K562 (cell line): Measurements from ENCODE around the gene MAP3K2. TPM values are rescaled to one million over a fixed set of nuclear protein-coding genes. Genes with fewer than 3 reads are reported as not detected.

Experiments
- ATAC-seq: fragments of 200-7000 bp; cut with Tn5 transposase; 3 replicates; pipeline ENCODE4 v1.9.1; 2020; ENCODE audit warnings: moderate library complexity
- BruUV-seq: library from RNA; stranded (reverse); fragments of 400-500 nt; replicated peaks from 2 replicates; lab custom pipeline; 2021; lab: Mats Ljungman, UMichigan
- CTCF ChIA-PET: fragments of 300-600 bp; formaldehyde crosslinking; extraction: SDS; loops from one replicate; lab custom pipeline; 2021; ENCODE audit warnings: low intra/inter-chr PET ratio; lab: Yijun Ruan, JAX
- POLR2A ChIA-PET: fragments of 300-600, 350-650 bp; sonication (Branson Sonifier 250); formaldehyde crosslinking; extraction: SDS; loops from one replicate; lab custom pipeline; 2021; ENCODE audit warnings: antibody characterized with exemption, inconsistent platforms; lab: Yijun Ruan, JAX
- DNase-seq, 4 experiments: peaks; one replicate each; pipeline versions ENCODE4 v3.0.0 to v3.0.0-alpha.2; 2011 to 2018; ENCODE audit warnings: low spot score in 3 of 4, mixed read lengths in 3 of 4; ENCODE audit errors: extremely low read depth in 1 of 4
- FAIRE-seq: peaks from 2 replicates; lab custom pipeline; 2011; peaks lifted over from hg19 to GRCh38; lab: Jason Lieb, UNC
- H2AFZ ChIP-seq: 2 replicates; pipeline ENCODE4 v1.6.0; 2011; ENCODE audit warnings: low read depth, low read length, control low read depth, inconsistent platforms
- H3K27ac ChIP-seq: fragments of 200-600 bp; 3 replicates; pipeline ENCODE4 v1.8.0; 2011; ENCODE audit warnings: low read depth, mild to moderate bottlenecking, control low read depth, inconsistent platforms, low read length, moderate library complexity, mixed read lengths; ENCODE audit errors: extremely low read depth
- H3K27me3 ChIP-seq, 2 experiments: fragments of 300-600 bp in 1 of 2; 2 replicates in 1 of 2; 3 replicates in 1 of 2; pipeline versions ENCODE4 v1.6.0 to v1.8.0; 2011; ENCODE audit warnings: inconsistent platforms in 2 of 2, low read length in 2 of 2, mild to moderate bottlenecking in 1 of 2, mixed read lengths in 1 of 2, moderate library complexity in 1 of 2; ENCODE audit not compliant: control insufficient read depth in 2 of 2, insufficient read depth in 2 of 2
- H3K36me3 ChIP-seq: fragments of 300-600 bp; 3 replicates; pipeline ENCODE4 v1.8.0; 2011; ENCODE audit warnings: mild to moderate bottlenecking, low read length, inconsistent platforms; ENCODE audit not compliant: control insufficient read depth, insufficient read depth
- H3K4me1 ChIP-seq, 2 experiments: fragments of 200-600 bp in 1 of 2; replicated peaks in 1 of 2; 2 replicates in 1 of 2; 3 replicates in 1 of 2; pipeline versions ENCODE4 v1.5.1 to v1.8.0; 2011; ENCODE audit warnings: inconsistent platforms in 2 of 2, low read length in 2 of 2, mild to moderate bottlenecking in 1 of 2, mixed read lengths in 1 of 2, moderate library complexity in 1 of 2; ENCODE audit not compliant: control insufficient read depth in 2 of 2, insufficient read depth in 2 of 2
- H3K4me2 ChIP-seq: 2 replicates; pipeline ENCODE4 v1.6.1; 2011; ENCODE audit warnings: low read length, control low read depth, inconsistent platforms, mixed read lengths; ENCODE audit not compliant: insufficient read depth
- H3K4me3 ChIP-seq: fragments of 200-600 bp; sonication (generic), shearing (Covaris generic); 2 replicates; pipeline ENCODE4 v1.5.1; 2016; ENCODE audit warnings: control low read depth, inconsistent platforms
- H3K79me2 ChIP-seq: fragments of 200-600 bp; 3 replicates; pipeline ENCODE4 v1.8.0; 2011; ENCODE audit warnings: low read length, inconsistent platforms; ENCODE audit not compliant: control insufficient read depth, insufficient read depth
- H3K9ac ChIP-seq, 2 experiments: 2 replicates each; pipeline versions ENCODE4 v1.6.0 to v1.6.1; 2011; ENCODE audit warnings: low read depth in 2 of 2, low read length in 2 of 2, control low read depth in 1 of 2, inconsistent platforms in 1 of 2, mild to moderate bottlenecking in 1 of 2, mixed read lengths in 1 of 2; ENCODE audit not compliant: insufficient read depth in 1 of 2
- H3K9me1 ChIP-seq: one replicate; pipeline ENCODE4 v1.6.0; 2011; ENCODE audit warnings: inconsistent platforms, mild to moderate bottlenecking, low read length, moderate library complexity; ENCODE audit not compliant: control insufficient read depth, insufficient read depth
- H3K9me3 ChIP-seq: replicated peaks from 2 replicates; pipeline ENCODE4 v1.5.1; 2011; ENCODE audit warnings: low read depth, low read length, inconsistent platforms; ENCODE audit not compliant: control insufficient read depth, insufficient read depth
- H4K20me1 ChIP-seq: replicated peaks from 2 replicates; pipeline ENCODE4 v1.6.1; 2011; ENCODE audit warnings: low read length, inconsistent platforms, mixed read lengths; ENCODE audit not compliant: control insufficient read depth, insufficient read depth
- CCNT2 ChIP-seq: IDR thresholded peaks from 2 replicates; pipeline ENCODE4 v1.6.1; 2011; ENCODE audit warnings: borderline replicate concordance, low read depth, mild to moderate bottlenecking, moderate library complexity, mixed read lengths, low read length; ENCODE audit not compliant: insufficient read length; ENCODE audit errors: extremely low read depth
- CLOCK ChIP-seq: fragments of 250-450 bp; sonication (Bioruptor Pico); IDR thresholded peaks from 2 replicates; pipeline ENCODE4 v1.4.0; 2020; ENCODE audit warnings: mild to moderate bottlenecking, moderate library complexity, borderline replicate concordance
- COPS2 ChIP-seq: fragments of 450-650 bp; conservative IDR thresholded peaks from 2 replicates; pipeline ENCODE4 v1.6.1; 2016; ENCODE audit warnings: mild to moderate bottlenecking, moderate library complexity
- ELK1 ChIP-seq: sonication (generic); formaldehyde crosslinking; IDR thresholded peaks from 2 replicates; pipeline ENCODE4 v1.8.1; 2022; ENCODE audit warnings: missing genetic modification reagents
- FOXP1 ChIP-seq: sonication (generic); formaldehyde crosslinking; IDR thresholded peaks from 2 replicates; pipeline ENCODE4 v1.8.0; 2022; ENCODE audit warnings: mild to moderate bottlenecking, missing genetic modification reagents
- LARP7 ChIP-seq: fragments of 450-650 bp; IDR thresholded peaks from 2 replicates; pipeline ENCODE4 v1.6.1; 2016
- NCOA4 ChIP-seq: fragments of 450-650 bp; IDR thresholded peaks from 2 replicates; pipeline ENCODE4 v1.6.1; 2018; ENCODE audit warnings: mild to moderate bottlenecking; ENCODE audit not compliant: partially characterized antibody
- NFXL1 ChIP-seq: fragments of 450-650 bp; formaldehyde crosslinking; IDR thresholded peaks from 2 replicates; pipeline ENCODE4 v1.4.0; 2021; ENCODE audit warnings: mild to moderate bottlenecking
- NR1H2 ChIP-seq: sonication (generic); formaldehyde crosslinking; IDR thresholded peaks from 2 replicates; pipeline ENCODE4 v1.4.0; 2020; ENCODE audit warnings: mild to moderate bottlenecking, missing genetic modification reagents
- PRMT5 ChIP-seq: sonication (generic); formaldehyde crosslinking; IDR thresholded peaks from 2 replicates; pipeline ENCODE4 v1.5.0; 2020; ENCODE audit warnings: missing genetic modification reagents
- RFX7 ChIP-seq: fragments of 250-450 bp; sonication (Bioruptor Pico); IDR thresholded peaks from 2 replicates; pipeline ENCODE4 v1.5.1; 2021; ENCODE audit warnings: mild to moderate bottlenecking
- SMC3 ChIP-seq: conservative IDR thresholded peaks from 2 replicates; pipeline ENCODE4 v1.6.1; 2011; ENCODE audit warnings: low read depth, low read length, improper control_type of control experiment; ENCODE audit not compliant: insufficient read depth
- STAT5A ChIP-seq: IDR thresholded peaks from 2 replicates; pipeline ENCODE4 v1.6.1; 2012; ENCODE audit warnings: low read length, inconsistent platforms, borderline replicate concordance
- XRCC3 ChIP-seq: fragments of 450-650 bp; IDR thresholded peaks from 2 replicates; pipeline ENCODE4 v1.6.1; 2017; ENCODE audit warnings: mild to moderate bottlenecking, moderate library complexity
- XRCC5 ChIP-seq: fragments of 200-400 bp; formaldehyde crosslinking; IDR thresholded peaks from 2 replicates; pipeline ENCODE4 v1.6.1; 2017; ENCODE audit warnings: low read depth, mild to moderate bottlenecking, low read length
- ZNF140 ChIP-seq: fragments of 250-450 bp; sonication (Bioruptor Pico); IDR thresholded peaks from 2 replicates; pipeline ENCODE4 v1.8.0; 2021; ENCODE audit warnings: moderate library complexity, mild to moderate bottlenecking, inconsistent platforms
- WGBS: fragments of 100-300 bp; shearing (Covaris generic); methylation state at CpG from one replicate; pipeline ENCODE4 v1.1.6; 2016; ENCODE audit warnings: low coverage, mixed read lengths; ENCODE audit not compliant: insufficient coverage; ENCODE audit errors: missing lambda C conversion rate; 5-methylcytosine and 5-hydroxymethylcytosine counted together
- in situ Hi-C: fragments of 300-500 bp; cut with MboI; formaldehyde crosslinking; loops from 4 replicates; pipeline ENCODE4 v1.15.0; 2018; ENCODE audit warnings: inconsistent platforms, mixed read lengths
- intact Hi-C: fragments of 100-400 bp; cut with micrococcal nuclease; formaldehyde crosslinking; loops from 2 replicates; pipeline ENCODE4 v1.14.2; 2022
- polyA plus RNA-seq, 8 experiments: library from polyadenylated mRNA; depleted of rRNA in 4 of 8; stranded (reverse) in 5 of 8; unstranded in 3 of 8; fragments of >200 nt; fragmentation: Nextera tagmentation in 2 of 8; fragmentation: Illumina TruSeq in 1 of 8; extraction: Ambion mirVana in 2 of 8; extraction: Trizol in 1 of 8; gene quantifications; 2 replicates each; pipeline versions ENCODE4 v1.2.1 to v1.2.3, GENCODE V29; 2011 to 2014; ENCODE audit warnings: inconsistent platforms in 1 of 8, missing spikeins in 1 of 8
- total RNA-seq, 7 experiments: library from RNA; depleted of rRNA in 6 of 7; stranded (reverse); fragments of >200 nt in 6 of 7; fragmentation: Illumina TruSeq in 2 of 7; extraction: Trizol in 2 of 7; gene quantifications; 2 replicates each; pipeline versions ENCODE4 v1.2.1 to v1.2.3, GENCODE V29; 2011 to 2021; ENCODE audit warnings: low replicate concordance in 1 of 7
- TF ChIP-seq, protein P1 (sequence below): sonication (generic); IDR thresholded peaks from 2 replicates; pipeline ENCODE4 v1.6.1; 2016

The MAP3K2 gene
- total and polyA plus RNA-seq, 9 of the 15 experiments (the other 6 are each of a cell fraction or from before 2014, with no cell fraction given) = 1.2 to 14.2 (median 5.7) TPM

DNA sequence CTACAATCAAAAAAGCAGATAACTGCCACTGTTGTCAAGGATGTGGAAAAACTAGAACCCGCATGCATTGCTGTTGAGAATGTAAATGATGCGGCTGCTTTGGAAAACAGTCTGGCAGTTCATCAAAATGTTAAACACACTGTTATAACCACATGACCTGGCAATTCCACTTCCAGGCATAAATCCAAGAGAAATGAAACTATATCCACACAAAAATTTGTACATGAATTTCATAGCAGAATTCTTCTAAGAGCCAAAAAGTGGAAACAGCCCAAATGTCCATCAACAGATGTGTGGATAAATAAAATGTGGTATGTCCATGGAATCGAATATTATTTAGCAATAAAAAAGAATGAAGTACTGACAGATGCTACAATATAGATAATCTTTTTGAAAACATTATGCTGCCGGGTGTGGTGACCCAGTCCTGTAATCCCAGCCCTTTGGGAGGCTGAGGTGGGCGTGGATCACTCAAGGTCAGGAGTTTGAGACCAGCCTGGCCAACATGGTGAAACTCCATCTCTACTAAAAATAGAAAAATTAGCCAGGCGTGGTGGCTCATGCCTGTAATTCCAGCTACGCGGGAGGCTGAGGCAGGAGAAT is 125.9 kb downstream of the MAP3K2 start:
- BruUV-seq = no TSS peak
- intact Hi-C loops = no loop called here
- DNase-seq = no peak
- CTCF ChIA-PET = no interaction called here
- no peaks in the 10 kb centered on the region for H4K20me1 ChIP-seq
- no peaks in the 10 kb centered on the region for H3K9me1 ChIP-seq
- 88% methylated on average over 8 of the region's 8 CpGs for WGBS
- no peak overlapping the region for H2AFZ ChIP-seq
- H3K36me3 ChIP-seq = peaks cover 52% of the 10 kb centered on the region; the same call in 2 of the 3 replicates
- no peaks in the 10 kb centered on the region for H3K4me1 ChIP-seq
- H3K9me3 ChIP-seq = no peaks in the 10 kb centered on the region
- no peak overlapping the region for H3K4me2 ChIP-seq
- TF ChIP-seq PRMT5 = no peak
- no peak for TF ChIP-seq XRCC5
- TF ChIP-seq NFXL1 (CRISPR knock-in tag) = no peak
- TF ChIP-seq SMC3 = no peak
- TF ChIP-seq ZNF140 (CRISPR knock-in tag) = no peak
- TF ChIP-seq FOXP1 (CRISPR knock-in tag) = no peak
- TF ChIP-seq LARP7 = no peak
- TF ChIP-seq STAT5A = no peak
- no peak for TF ChIP-seq ELK1
- TF ChIP-seq NR1H2 (CRISPR knock-in tag) = no peak
- TF ChIP-seq CCNT2 = no peak
- TF ChIP-seq NCOA4 = no peak
- TF ChIP-seq COPS2 = no peak
- TF ChIP-seq CLOCK = no peak
- TF ChIP-seq, protein P1, sequence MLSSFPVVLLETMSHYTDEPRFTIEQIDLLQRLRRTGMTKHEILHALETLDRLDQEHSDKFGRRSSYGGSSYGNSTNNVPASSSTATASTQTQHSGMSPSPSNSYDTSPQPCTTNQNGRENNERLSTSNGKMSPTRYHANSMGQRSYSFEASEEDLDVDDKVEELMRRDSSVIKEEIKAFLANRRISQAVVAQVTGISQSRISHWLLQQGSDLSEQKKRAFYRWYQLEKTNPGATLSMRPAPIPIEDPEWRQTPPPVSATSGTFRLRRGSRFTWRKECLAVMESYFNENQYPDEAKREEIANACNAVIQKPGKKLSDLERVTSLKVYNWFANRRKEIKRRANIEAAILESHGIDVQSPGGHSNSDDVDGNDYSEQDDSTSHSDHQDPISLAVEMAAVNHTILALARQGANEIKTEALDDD = no peak
- TF ChIP-seq RFX7 (CRISPR knock-in tag) = no peak
- TF ChIP-seq XRCC3 = no peak
- ATAC-seq = no peak
- no peak for FAIRE-seq
- H3K4me3 ChIP-seq = no peak overlapping the region
- no peak overlapping the region for H3K9ac ChIP-seq
- POLR2A ChIA-PET = interaction anchor here (1.2 kb wide), 1 partner anchor 176 kb away, joined by 4 read pairs; no protein-coding TSS in a partner anchor
- H3K27me3 ChIP-seq = no peaks in the 10 kb centered on the region
- H3K79me2 ChIP-seq = no peaks in the 10 kb centered on the region
- in situ Hi-C loops = no loop called here
- H3K27ac ChIP-seq = no peak overlapping the region
